Mesenchymal stem cell (in vitro differentiated cells and primary cell): Measurements from ENCODE around the gene RASSF6.

Source experiments
- DNase-seq: peaks from one replicate; pipeline ENCODE4 v3.0.0-alpha.2; 2013
- H2AFZ ChIP-seq: one replicate; pipeline ENCODE4 v1.6.1; 2013; ENCODE audit warnings: low read depth, mild to moderate bottlenecking, control low read depth, inconsistent platforms, low read length, moderate library complexity
- H2AK5ac ChIP-seq: 2 replicates; pipeline ENCODE4 v1.6.1; 2013; ENCODE audit warnings: low read length, moderate library complexity, mild to moderate bottlenecking, inconsistent platforms; ENCODE audit not compliant: severe bottlenecking
- H2BK120ac ChIP-seq: one replicate; pipeline ENCODE4 v1.6.1; 2013; ENCODE audit warnings: low read depth, mild to moderate bottlenecking, inconsistent platforms, low read length, moderate library complexity
- H2BK12ac ChIP-seq, 2 experiments: one replicate each; pipeline ENCODE4 v1.6.1; 2013; ENCODE audit warnings: inconsistent platforms in 2 of 2, low read length in 2 of 2, mild to moderate bottlenecking in 2 of 2, moderate library complexity in 2 of 2, control low read depth in 1 of 2
- H2BK15ac ChIP-seq: one replicate; pipeline ENCODE4 v1.6.1; 2013; ENCODE audit warnings: mild to moderate bottlenecking, low read depth, inconsistent platforms; ENCODE audit not compliant: poor library complexity, severe bottlenecking
- H2BK5ac ChIP-seq: 2 replicates; pipeline ENCODE4 v1.6.1; 2013; ENCODE audit warnings: low read depth, mild to moderate bottlenecking, low read length, control low read depth, inconsistent platforms; ENCODE audit not compliant: poor library complexity, severe bottlenecking
- H3K14ac ChIP-seq, 2 experiments: one replicate each; pipeline ENCODE4 v1.6.1; 2013; ENCODE audit warnings: inconsistent platforms in 2 of 2, low read length in 2 of 2, control low read depth in 1 of 2, mild to moderate bottlenecking in 1 of 2, moderate library complexity in 1 of 2
- H3K18ac ChIP-seq, 2 experiments: one replicate each; pipeline ENCODE4 v1.6.1; 2013; ENCODE audit warnings: inconsistent platforms in 2 of 2, low read length in 2 of 2, control low read depth in 1 of 2, low read depth in 1 of 2, mild to moderate bottlenecking in 1 of 2
- H3K23ac ChIP-seq, 2 experiments: one replicate each; pipeline ENCODE4 v1.6.1; 2013; ENCODE audit warnings: inconsistent platforms in 2 of 2, low read length in 2 of 2, mild to moderate bottlenecking in 2 of 2, moderate library complexity in 2 of 2, control low read depth in 1 of 2
- H3K27ac ChIP-seq: 2 replicates; pipeline ENCODE4 v1.5.1; 2013; ENCODE audit warnings: mild to moderate bottlenecking, moderate library complexity, low read length, control low read depth, inconsistent platforms; ENCODE audit not compliant: poor library complexity, severe bottlenecking
- H3K27me3 ChIP-seq, 2 experiments: 2 replicates each; pipeline versions ENCODE4 v1.6.1 to v1.7.0; 2013; ENCODE audit warnings: low read length in 2 of 2, mild to moderate bottlenecking in 2 of 2, moderate library complexity in 2 of 2, control low read depth in 1 of 2, inconsistent platforms in 1 of 2; ENCODE audit not compliant: control insufficient read depth in 1 of 2, insufficient read depth in 1 of 2
- H3K36me3 ChIP-seq, 2 experiments: 2 replicates each; pipeline versions ENCODE4 v1.6.1 to v1.7.0; 2013; ENCODE audit warnings: low read length in 2 of 2, control low read depth in 1 of 2, inconsistent platforms in 1 of 2, low read depth in 1 of 2, mild to moderate bottlenecking in 1 of 2; ENCODE audit not compliant: insufficient read depth in 2 of 2, control insufficient read depth in 1 of 2
- H3K4ac ChIP-seq, 2 experiments: one replicate each; pipeline ENCODE4 v1.6.1; 2013; ENCODE audit warnings: inconsistent platforms in 2 of 2, low read length in 2 of 2, mild to moderate bottlenecking in 2 of 2, moderate library complexity in 2 of 2, control low read depth in 1 of 2, low read depth in 1 of 2
- H3K4me1 ChIP-seq: 2 replicates; pipeline ENCODE4 v1.6.1; 2013; ENCODE audit warnings: low read depth, low read length, control low read depth; ENCODE audit not compliant: control insufficient read depth, insufficient read depth
- H3K4me2 ChIP-seq: 2 replicates; pipeline ENCODE4 v1.6.1; 2013; ENCODE audit warnings: low read length, mild to moderate bottlenecking, inconsistent platforms; ENCODE audit not compliant: poor library complexity, severe bottlenecking
- H3K4me3 ChIP-seq, 2 experiments: 2 replicates each; pipeline versions ENCODE4 v1.5.1 to v1.7.0; 2013; ENCODE audit warnings: low read length in 2 of 2, mild to moderate bottlenecking in 2 of 2, control low read depth in 1 of 2, low read depth in 1 of 2; ENCODE audit not compliant: insufficient read depth in 1 of 2
- H3K79me1 ChIP-seq: replicated peaks from 2 replicates; pipeline ENCODE4 v1.6.1; 2013; ENCODE audit warnings: mild to moderate bottlenecking, control low read depth, low read length, inconsistent platforms; ENCODE audit not compliant: poor library complexity, severe bottlenecking
- H3K9ac ChIP-seq: 2 replicates; pipeline ENCODE4 v1.7.0; 2013; ENCODE audit warnings: mild to moderate bottlenecking, low read length, moderate library complexity
- H3K9me3 ChIP-seq: 2 replicates; pipeline ENCODE4 v1.7.0; 2013; ENCODE audit warnings: mild to moderate bottlenecking, low read length; ENCODE audit not compliant: control insufficient read depth
- H4K8ac ChIP-seq: one replicate; pipeline ENCODE4 v1.6.1; 2013; ENCODE audit warnings: inconsistent platforms, mild to moderate bottlenecking, low read length, moderate library complexity
- H4K91ac ChIP-seq: one replicate; pipeline ENCODE4 v1.6.1; 2013; ENCODE audit warnings: mild to moderate bottlenecking, low read length, inconsistent platforms
- WGBS: methylation state at CpG from one replicate; pipeline ENCODE4 v1.1.7; 2013; ENCODE audit warnings: mixed read lengths; 5-methylcytosine and 5-hydroxymethylcytosine counted together

The RASSF6 gene

GRCh38 chr4:73596001-73596400 is 24.2 kb downstream of the RASSF6 start:
- DNase-seq = no peak
- Histone ChIP-seq H2BK5ac (no peak overlapping the region), H2AFZ (no peak overlapping the region), H2BK15ac (no peak overlapping the region), H3K4ac (no peak overlapping the region), H3K79me1 (no peaks in the 10 kb centered on the region), H3K36me3 (no peaks in the 10 kb centered on the region), H4K91ac (no peak overlapping the region), H3K4me1 (peaks cover 7% of the 10 kb centered on the region), H3K18ac (no peak overlapping the region), H3K14ac (no peak overlapping the region), H2BK12ac (no peak overlapping the region), H2AK5ac (no peak overlapping the region), H3K27me3 (no peaks in the 10 kb centered on the region), H3K9ac (no peak overlapping the region), H3K9me3 (no peaks in the 10 kb centered on the region), H3K23ac (no peak overlapping the region), H4K8ac (no peak overlapping the region), H3K27ac (no peak overlapping the region), H2BK120ac (no peak overlapping the region), H3K4me3 (no peak overlapping the region), H3K4me2 (no peak overlapping the region)
- 71% methylated on average over 4 of the region's 4 CpGs for WGBS

GRCh38 chr4:73593631-73594241 is 26.5 kb downstream of the RASSF6 start:
- H3K4me1 ChIP-seq = no peaks in the 10 kb centered on the region
- no peak overlapping the region for H2BK12ac ChIP-seq
- no peak overlapping the region for H2AFZ ChIP-seq
- H4K91ac ChIP-seq = no peak overlapping the region
- no peak overlapping the region for H2BK15ac ChIP-seq
- no peak overlapping the region for H2BK5ac ChIP-seq
- H4K8ac ChIP-seq = no peak overlapping the region
- H3K36me3 ChIP-seq = no peaks in the 10 kb centered on the region
- no peak overlapping the region for H3K14ac ChIP-seq
- no peak overlapping the region for H3K27ac ChIP-seq
- WGBS = no CpG with 5 or more reads among the region's 6 CpGs
- H3K4ac ChIP-seq = no peak overlapping the region
- H3K9ac ChIP-seq = no peak overlapping the region
- H3K27me3 ChIP-seq = no peaks in the 10 kb centered on the region
- H3K4me2 ChIP-seq = no peak overlapping the region
- no peak overlapping the region for H2AK5ac ChIP-seq
- peak; percentile 45 for DNase-seq
- no peak overlapping the region for H2BK120ac ChIP-seq
- H3K4me3 ChIP-seq = no peak overlapping the region
- H3K18ac ChIP-seq = no peak overlapping the region
- no peaks in the 10 kb centered on the region for H3K9me3 ChIP-seq
- no peak overlapping the region for H3K23ac ChIP-seq
- no peaks in the 10 kb centered on the region for H3K79me1 ChIP-seq

GRCh38 chr4:73589887-73590801 is 30.1 kb downstream of the RASSF6 start:
- H3K27ac ChIP-seq = no peak overlapping the region
- no peak overlapping the region for H2AFZ ChIP-seq
- H2AK5ac ChIP-seq = no peak overlapping the region
- H2BK15ac ChIP-seq = no peak overlapping the region
- no peak overlapping the region for H3K4me2 ChIP-seq
- H2BK120ac ChIP-seq = no peak overlapping the region
- H3K4me1 ChIP-seq = no peaks in the 10 kb centered on the region
- peak; percentile 18 for DNase-seq
- no peak overlapping the region for H2BK12ac ChIP-seq
- H3K4me3 ChIP-seq = no peak overlapping the region
- H4K8ac ChIP-seq = no peak overlapping the region
- WGBS = 71% methylated on average over 2 of the region's 5 CpGs
- H3K79me1 ChIP-seq = no peaks in the 10 kb centered on the region
- peak overlapping the region in 1 of 2 experiments; percentile 9 for H3K18ac ChIP-seq
- peak overlapping the region; percentile 21 for H3K9ac ChIP-seq
- H3K4ac ChIP-seq = no peak overlapping the region
- H4K91ac ChIP-seq = no peak overlapping the region
- H3K9me3 ChIP-seq = no peaks in the 10 kb centered on the region
- no peaks in the 10 kb centered on the region for H3K36me3 ChIP-seq
- no peak overlapping the region for H3K23ac ChIP-seq
- H3K27me3 ChIP-seq = no peaks in the 10 kb centered on the region
- H3K14ac ChIP-seq = no peak overlapping the region
- no peak overlapping the region for H2BK5ac ChIP-seq

- Histone ChIP-seq H2AK5ac (no peak overlapping the region), H3K9me3 (no peaks in the 10 kb centered on the region), H2BK120ac (no peak overlapping the region), H3K36me3 (no peaks in the 10 kb centered on the region), H3K4me2 (no peak overlapping the region), H3K14ac (no peak overlapping the region), H3K27me3 (no peaks in the 10 kb centered on the region), H3K4me1 (no peaks in the 10 kb centered on the region), H4K91ac (no peak overlapping the region), H4K8ac (no peak overlapping the region), H3K23ac (no peak overlapping the region), H3K4ac (no peak overlapping the region), H3K9ac (peak overlapping the region; percentile 15), H2BK5ac (no peak overlapping the region), H2BK12ac (no peak overlapping the region), H3K4me3 (no peak overlapping the region), H2AFZ (no peak overlapping the region), H3K18ac (peak overlapping the region in 1 of 2 experiments; percentile 34), H3K27ac (no peak overlapping the region), H3K79me1 (no peaks in the 10 kb centered on the region), H2BK15ac (no peak overlapping the region)
- peak; percentile 59 for DNase-seq
- WGBS = 71% methylated on average over 3 of the region's 4 CpGs
These were observed 30.9 kb downstream of the RASSF6 start for GRCh38 chr4:73589261-73589847.
